HCT116 (cell line): ENCODE results near the gene C10orf53. TPM values are rescaled to one million over a fixed set of nuclear protein-coding genes. Genes with fewer than 3 reads are reported as not detected.

Source experiments
- ATAC-seq: fragments of 200-7000 bp; cut with Tn5 transposase; 2 replicates; pipeline ENCODE4 v1.9.1; 2020; ENCODE audit warnings: mild to moderate bottlenecking, moderate library complexity
- BruUV-seq: library from RNA; stranded (reverse); fragments of 400-500 nt; replicated peaks from 2 replicates; lab custom pipeline; 2021; lab: Mats Ljungman, UMichigan
- CTCF ChIA-PET: fragments of 300-600 bp; sonication (Branson Sonifier 250); formaldehyde crosslinking; loops from one replicate; lab custom pipeline; 2021; ENCODE audit warnings: antibody characterized with exemption; lab: Charles Lee
- POLR2A ChIA-PET: fragments of 300-600, 350-600 bp; sonication (Branson Sonifier 250); formaldehyde crosslinking; loops from one replicate; lab custom pipeline; 2021; ENCODE audit warnings: antibody characterized with exemption; lab: Charles Lee
- RAD21 ChIA-PET, 2 experiments: fragments of 300-600 bp; sonication (Branson Sonifier 250); formaldehyde crosslinking; loops; one replicate each; lab custom pipeline; 2023; ENCODE audit warnings: low total read pairs in 2 of 2; ENCODE audit not compliant: uncharacterized antibody in 2 of 2, unreplicated experiment in 2 of 2, low non-redundant PET in 1 of 2; lab: Charles Lee
- DNase-seq: peaks from one replicate; pipeline ENCODE4 v3.0.0-alpha.2; 2010; ENCODE audit warnings: low read depth, low spot score
- H2AFZ ChIP-seq: fragments of 200-600 bp; shearing (Covaris generic), sonication (generic); 2 replicates; pipeline ENCODE4 v1.6.1; 2017; ENCODE audit warnings: low read depth, mixed run types, mixed read lengths, antibody characterized with exemption, low read length; ENCODE audit not compliant: poor library complexity, severe bottlenecking
- H3K27ac ChIP-seq: 2 replicates; pipeline ENCODE4 v1.5.1; 2012; ENCODE audit warnings: low read depth, low read length
- H3K27me3 ChIP-seq: fragments of 200-600 bp; sonication (generic); 2 replicates; pipeline ENCODE4 v1.6.1; 2016; ENCODE audit warnings: mixed run types, low read length, mixed read lengths; ENCODE audit not compliant: insufficient read depth
- H3K36me3 ChIP-seq, 2 experiments: fragments of 200-500 bp in 1 of 2; fragments of 200-600 bp in 1 of 2; sonication (Bioruptor generic) in 1 of 2; sonication (generic) in 1 of 2; 2 replicates each; pipeline versions ENCODE4 v1.5.1 to v1.6.1; 2014 to 2016; ENCODE audit warnings: low read length in 2 of 2, inconsistent platforms in 1 of 2, mixed read lengths in 1 of 2, mixed run types in 1 of 2; ENCODE audit not compliant: insufficient read depth in 2 of 2, control insufficient read depth in 1 of 2
- H3K4me1 ChIP-seq, 2 experiments: fragments of 200-600 bp in 1 of 2; sonication (generic) in 1 of 2; 2 replicates each; pipeline versions ENCODE4 v1.5.1 to v1.6.1; 2012 to 2017; ENCODE audit warnings: low read length in 2 of 2, inconsistent platforms in 1 of 2, mild to moderate bottlenecking in 1 of 2, mixed read lengths in 1 of 2, mixed run types in 1 of 2, moderate library complexity in 1 of 2; ENCODE audit not compliant: insufficient read depth in 2 of 2, control insufficient read depth in 1 of 2
- H3K4me2 ChIP-seq: fragments of 200-600 bp; sonication (generic); 2 replicates; pipeline ENCODE4 v1.6.1; 2017; ENCODE audit warnings: mixed run types, low read length, mixed read lengths
- H3K4me3 ChIP-seq, 2 experiments: fragments of 200-600 bp in 1 of 2; sonication (generic) in 1 of 2; replicated peaks in 1 of 2; 2 replicates each; pipeline ENCODE4 v1.5.1; 2011 to 2016; ENCODE audit warnings: low read length in 2 of 2, control low read depth in 1 of 2, low read depth in 1 of 2, mild to moderate bottlenecking in 1 of 2, mixed read lengths in 1 of 2, mixed run types in 1 of 2
- H3K79me2 ChIP-seq: fragments of 200-600 bp; sonication (generic); 2 replicates; pipeline ENCODE4 v1.6.1; 2017; ENCODE audit warnings: mild to moderate bottlenecking, mixed run types, low read length, moderate library complexity, mixed read lengths; ENCODE audit not compliant: insufficient read depth
- H3K9ac ChIP-seq: fragments of 200-600 bp; sonication (generic); 2 replicates; pipeline ENCODE4 v1.6.1; 2016; ENCODE audit warnings: low read length, mixed read lengths
- H3K9me2 ChIP-seq: fragments of 200-600 bp; sonication (generic), shearing (Covaris generic); 2 replicates; pipeline ENCODE4 v1.6.1; 2017; ENCODE audit warnings: mixed run types, mild to moderate bottlenecking, moderate library complexity; ENCODE audit not compliant: insufficient read depth
- H3K9me3 ChIP-seq, 2 experiments: fragments of 200-500 bp in 1 of 2; fragments of 200-600 bp in 1 of 2; sonication (Bioruptor generic) in 1 of 2; sonication (generic) in 1 of 2; 2 replicates each; pipeline ENCODE4 v1.6.1; 2014 to 2017; ENCODE audit warnings: low read length in 2 of 2, mixed read lengths in 2 of 2, inconsistent platforms in 1 of 2, low read depth in 1 of 2, mild to moderate bottlenecking in 1 of 2, mixed run types in 1 of 2, moderate library complexity in 1 of 2; ENCODE audit not compliant: control insufficient read depth in 1 of 2, insufficient read depth in 1 of 2
- H4K20me1 ChIP-seq: fragments of 200-600 bp; sonication (generic), shearing (Covaris generic); 2 replicates; pipeline ENCODE4 v1.6.1; 2017; ENCODE audit warnings: mixed run types, mild to moderate bottlenecking, moderate library complexity; ENCODE audit not compliant: insufficient read depth
- CBX3 ChIP-seq: IDR thresholded peaks from 2 replicates; pipeline ENCODE4 v1.6.1; 2012; ENCODE audit warnings: low read depth
- CEBPB ChIP-seq: IDR thresholded peaks from 2 replicates; pipeline ENCODE4 v1.6.1; 2012; ENCODE audit warnings: low read depth
- EZH2 ChIP-seq: fragments of 200-600 bp; sonication (generic); IDR thresholded peaks from 2 replicates; pipeline ENCODE4 v1.6.1; 2017; ENCODE audit warnings: antibody characterized with exemption, mixed run types
- EZH2phosphoT487 ChIP-seq: fragments of 200-600 bp; IDR thresholded peaks from 2 replicates; pipeline ENCODE4 v1.6.1; 2018; ENCODE audit warnings: antibody characterized with exemption, borderline replicate concordance
- FOSL1 ChIP-seq: IDR thresholded peaks from 2 replicates; pipeline ENCODE4 v1.6.1; 2012; ENCODE audit warnings: low read depth
- POLR2A ChIP-seq: IDR thresholded peaks from 2 replicates; pipeline ENCODE4 v1.7.0; 2011; ENCODE audit warnings: borderline replicate concordance; ENCODE audit not compliant: insufficient read depth, insufficient read length; ENCODE audit errors: extremely low read depth
- SRF ChIP-seq: IDR thresholded peaks from 2 replicates; pipeline ENCODE4 v1.6.1; 2012; ENCODE audit warnings: low read depth
- TCF7L2 ChIP-seq: IDR thresholded peaks from 2 replicates; pipeline ENCODE4 v1.7.0; 2011; ENCODE audit warnings: borderline replicate concordance, inconsistent platforms; ENCODE audit not compliant: insufficient read depth, insufficient read length; ENCODE audit errors: extremely low read depth
- YY1 ChIP-seq: IDR thresholded peaks from 2 replicates; pipeline ENCODE4 v1.6.1; 2011; ENCODE audit warnings: low read length, low read depth, moderate library complexity, mild to moderate bottlenecking; ENCODE audit not compliant: insufficient replicate concordance; ENCODE audit errors: extremely low read depth
- intact Hi-C: fragments of 100-400 bp; cut with micrococcal nuclease; formaldehyde crosslinking; loops from 2 replicates; pipeline ENCODE4 v1.10.0; 2022
- total RNA-seq: library from RNA; stranded (reverse); gene quantifications from one replicate; pipeline ENCODE4 v1.2.1, GENCODE V29; 2021; ENCODE audit not compliant: unreplicated experiment
- TF ChIP-seq, protein P1 (sequence below): IDR thresholded peaks from 2 replicates; pipeline ENCODE4 v1.6.1; 2012
- TF ChIP-seq, protein P2 (sequence below): IDR thresholded peaks from 2 replicates; pipeline ENCODE4 v1.6.1; 2011; ENCODE audit warnings: mild to moderate bottlenecking, low read length, moderate library complexity; ENCODE audit not compliant: insufficient replicate concordance; ENCODE audit errors: extremely low read depth

Gene C10orf53
- total RNA-seq, 1 experiment from 2014 or later, result not detected

DNA sequence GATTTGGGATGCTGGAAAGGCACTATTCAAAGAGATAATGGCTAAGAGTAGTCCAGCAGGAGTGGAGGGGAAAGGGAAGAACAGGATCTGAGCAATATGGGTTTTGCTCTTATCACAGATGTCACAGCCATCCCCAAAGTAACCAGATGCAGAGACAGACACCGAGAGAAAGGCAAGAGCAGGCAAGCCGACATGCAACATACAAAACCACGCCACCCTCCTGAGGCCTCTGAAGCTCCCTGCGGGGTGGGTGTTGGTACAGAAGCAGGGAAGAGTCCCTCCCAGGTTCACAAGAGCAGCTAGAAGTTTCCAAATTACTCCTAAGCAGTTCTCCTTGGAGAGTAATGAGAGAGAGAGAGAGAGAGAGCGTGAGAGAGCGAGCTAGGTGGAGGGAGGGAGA is 10.8 kb upstream of the C10orf53 start:
- ATAC-seq, result no peak
- TF ChIP-seq, protein P1, sequence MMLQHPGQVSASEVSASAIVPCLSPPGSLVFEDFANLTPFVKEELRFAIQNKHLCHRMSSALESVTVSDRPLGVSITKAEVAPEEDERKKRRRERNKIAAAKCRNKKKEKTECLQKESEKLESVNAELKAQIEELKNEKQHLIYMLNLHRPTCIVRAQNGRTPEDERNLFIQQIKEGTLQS, result no peak
- TF ChIP-seq CEBPB, result no peak
- no peak for TF ChIP-seq EZH2
- no peak for TF ChIP-seq TCF7L2
- TF ChIP-seq FOSL1, result no peak
- TF ChIP-seq, protein P2, sequence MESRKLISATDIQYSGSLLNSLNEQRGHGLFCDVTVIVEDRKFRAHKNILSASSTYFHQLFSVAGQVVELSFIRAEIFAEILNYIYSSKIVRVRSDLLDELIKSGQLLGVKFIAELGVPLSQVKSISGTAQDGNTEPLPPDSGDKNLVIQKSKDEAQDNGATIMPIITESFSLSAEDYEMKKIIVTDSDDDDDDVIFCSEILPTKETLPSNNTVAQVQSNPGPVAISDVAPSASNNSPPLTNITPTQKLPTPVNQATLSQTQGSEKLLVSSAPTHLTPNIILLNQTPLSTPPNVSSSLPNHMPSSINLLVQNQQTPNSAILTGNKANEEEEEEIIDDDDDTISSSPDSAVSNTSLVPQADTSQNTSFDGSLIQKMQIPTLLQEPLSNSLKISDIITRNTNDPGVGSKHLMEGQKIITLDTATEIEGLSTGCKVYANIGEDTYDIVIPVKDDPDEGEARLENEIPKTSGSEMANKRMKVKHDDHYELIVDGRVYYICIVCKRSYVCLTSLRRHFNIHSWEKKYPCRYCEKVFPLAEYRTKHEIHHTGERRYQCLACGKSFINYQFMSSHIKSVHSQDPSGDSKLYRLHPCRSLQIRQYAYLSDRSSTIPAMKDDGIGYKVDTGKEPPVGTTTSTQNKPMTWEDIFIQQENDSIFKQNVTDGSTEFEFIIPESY, result no peak
- no peak for TF ChIP-seq YY1
- TF ChIP-seq POLR2A, result no peak
- TF ChIP-seq CBX3, result no peak
- TF ChIP-seq SRF, result no peak
- no peak for TF ChIP-seq EZH2phosphoT487
- H3K4me3 ChIP-seq, result no peak overlapping the region
- H3K79me2 ChIP-seq, result no peaks in the 10 kb centered on the region
- POLR2A ChIA-PET, result no interaction called here
- H4K20me1 ChIP-seq, result no peaks in the 10 kb centered on the region
- H3K36me3 ChIP-seq, result no peaks in the 10 kb centered on the region
- RAD21 ChIA-PET, result no interaction called here
- H3K9ac ChIP-seq, result no peak overlapping the region
- H3K4me1 ChIP-seq, result no peaks in the 10 kb centered on the region
- H3K4me2 ChIP-seq, result no peak overlapping the region
- H3K9me3 ChIP-seq, result no peaks in the 10 kb centered on the region
- H3K9me2 ChIP-seq, result no peaks in the 10 kb centered on the region
- no TSS peak for BruUV-seq
- H3K27ac ChIP-seq, result no peak overlapping the region
- intact Hi-C loops, result no loop called here
- CTCF ChIA-PET, result no interaction called here
- H2AFZ ChIP-seq, result no peak overlapping the region
- peaks cover 50% of the 10 kb centered on the region for H3K27me3 ChIP-seq
- DNase-seq, result no peak
